DMS 273 (cell line): ENCODE results near the gene SAG.
A peak's percentile ranks its signal among the peaks of the same experiment; 100 is the strongest.

Experiments used
- DNase-seq: peaks from one replicate; lab custom pipeline; 2025; ENCODE audit not compliant: unreplicated experiment; lab: John Stamatoyannopoulos, UW

SAG gene

GRCh38 chr2:233353769-233354499 lies 46.3 kb downstream of the SAG start, which contains the start of gene DGKD:
TSS of gene DGKD (plus strand) at chr2:233354494. CDS start at chr2:233354519, 25 bp downstream.
- peak; percentile 81 for DNase-seq

- no peak for DNase-seq
Observed at GRCh38 chr2:233354500-233354924, 46.9 kb downstream of the SAG start.

GRCh38 chr2:233354971-233355574 lies 47.5 kb downstream of the SAG start:
- DNase-seq = peak; percentile 73

GRCh38 chr2:233355916-233356315 lies 48.3 kb downstream of the SAG start:
- DNase-seq = no peak

GRCh38 chr2:233356546-233357308 lies 49.1 kb downstream of the SAG start:
- DNase-seq = no peak

GRCh38 chr2:233358335-233358734 lies 50.7 kb downstream of the SAG start:
- no peak for DNase-seq

GRCh38 chr2:233358947-233359346 lies 51.3 kb downstream of the SAG start:
- DNase-seq = no peak

GRCh38 chr2:233359823-233360222 lies 52.2 kb downstream of the SAG start:
- DNase-seq = no peak

- DNase-seq = no peak
Observed at GRCh38 chr2:233360771-233361176, 53.2 kb downstream of the SAG start.

GRCh38 chr2:233361297-233361696 lies 53.7 kb downstream of the SAG start:
- no peak for DNase-seq

- DNase-seq = no peak
Observed at GRCh38 chr2:233362742-233363141, 55.1 kb downstream of the SAG start.

GRCh38 chr2:233363744-233364235 lies 56.2 kb downstream of the SAG start:
- no peak for DNase-seq

GRCh38 chr2:233365861-233366520 lies 58.4 kb downstream of the SAG start:
- DNase-seq = no peak

- no peak for DNase-seq
Observed at GRCh38 chr2:233367586-233367985, 60.0 kb downstream of the SAG start.

GRCh38 chr2:233368756-233369155 lies 61.1 kb downstream of the SAG start:
- no peak for DNase-seq

- no peak for DNase-seq
Observed at GRCh38 chr2:233369462-233369861, 61.8 kb downstream of the SAG start.

- no peak for DNase-seq
Observed at GRCh38 chr2:233369897-233370685, 62.5 kb downstream of the SAG start.

- DNase-seq = peak; percentile 28
Observed at GRCh38 chr2:233371641-233372040, 64.0 kb downstream of the SAG start.

GRCh38 chr2:233372855-233373254 lies 65.2 kb downstream of the SAG start:
- DNase-seq = no peak

- DNase-seq = no peak
Observed at GRCh38 chr2:233373316-233373715, 65.7 kb downstream of the SAG start.
